Measurements from ENCODE around the gene HSPA14.
"Not testable (repeated sequence)": the region's sequence is repeated elsewhere in the genome, so short reads cannot be mapped to it uniquely, and the experiment has no call there.

Gene HSPA14

GRCh38 chr10:14859043-14859442 is 20.9 kb downstream of the HSPA14 start:
- no peaks in the 10 kb centered on the region for H3K27me3 ChIP-seq (ENCODE audit: low read depth, low read length)
- H3K36me3 ChIP-seq (replicated peaks; ENCODE audit: low read depth, low read length) = peaks cover 6% of the 10 kb centered on the region
- H3K27ac ChIP-seq (ENCODE audit: low read length) = no peak overlapping the region
- TF ChIP-seq EZH2phosphoT487 (IDR thresholded peaks at IDR 0.05; ENCODE audit: low read depth) = no peak
- TF ChIP-seq, protein P1, sequence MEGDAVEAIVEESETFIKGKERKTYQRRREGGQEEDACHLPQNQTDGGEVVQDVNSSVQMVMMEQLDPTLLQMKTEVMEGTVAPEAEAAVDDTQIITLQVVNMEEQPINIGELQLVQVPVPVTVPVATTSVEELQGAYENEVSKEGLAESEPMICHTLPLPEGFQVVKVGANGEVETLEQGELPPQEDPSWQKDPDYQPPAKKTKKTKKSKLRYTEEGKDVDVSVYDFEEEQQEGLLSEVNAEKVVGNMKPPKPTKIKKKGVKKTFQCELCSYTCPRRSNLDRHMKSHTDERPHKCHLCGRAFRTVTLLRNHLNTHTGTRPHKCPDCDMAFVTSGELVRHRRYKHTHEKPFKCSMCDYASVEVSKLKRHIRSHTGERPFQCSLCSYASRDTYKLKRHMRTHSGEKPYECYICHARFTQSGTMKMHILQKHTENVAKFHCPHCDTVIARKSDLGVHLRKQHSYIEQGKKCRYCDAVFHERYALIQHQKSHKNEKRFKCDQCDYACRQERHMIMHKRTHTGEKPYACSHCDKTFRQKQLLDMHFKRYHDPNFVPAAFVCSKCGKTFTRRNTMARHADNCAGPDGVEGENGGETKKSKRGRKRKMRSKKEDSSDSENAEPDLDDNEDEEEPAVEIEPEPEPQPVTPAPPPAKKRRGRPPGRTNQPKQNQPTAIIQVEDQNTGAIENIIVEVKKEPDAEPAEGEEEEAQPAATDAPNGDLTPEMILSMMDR (IDR thresholded peaks at IDR 0.05; ENCODE audit: low read depth, low read length) = no peak
- no peaks in the 10 kb centered on the region for H3K4me1 ChIP-seq (ENCODE audit: low read length)
- H3K4me2 ChIP-seq (ENCODE audit: low read length) = no peak overlapping the region
- no peak overlapping the region for H3K4me3 ChIP-seq (ENCODE audit: low read length)
- H2AFZ ChIP-seq (ENCODE audit: low read depth, low read length) = no peak overlapping the region
- H3K9me3 ChIP-seq (ENCODE audit: insufficient read depth, low read length) = no peaks in the 10 kb centered on the region
- no peaks in the 10 kb centered on the region for H4K20me1 ChIP-seq (ENCODE audit: insufficient read depth, low read length)
- H3K9ac ChIP-seq (ENCODE audit: low read length) = no peak overlapping the region
- H3K79me2 ChIP-seq (ENCODE audit: low read length) = no peaks in the 10 kb centered on the region

DNA sequence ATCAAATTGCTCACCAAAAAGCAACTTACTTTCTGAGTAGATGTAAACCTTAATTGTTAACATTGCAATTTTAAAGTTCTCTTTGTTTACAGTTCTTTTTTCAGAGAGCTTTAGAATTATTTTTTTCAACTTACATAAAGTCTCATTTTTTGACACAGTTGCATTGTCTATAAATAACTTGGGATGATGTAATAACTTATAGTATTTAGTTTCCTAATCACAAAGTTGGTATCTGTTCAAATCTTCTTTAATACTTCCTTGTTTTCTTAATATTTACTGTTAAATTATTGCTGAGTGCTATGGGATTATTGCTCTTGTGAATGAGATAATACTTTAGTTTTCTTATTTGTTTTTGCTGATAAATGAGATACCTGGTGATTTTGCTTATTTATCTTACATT is 21.7 kb downstream of the HSPA14 start:
- Histone ChIP-seq H3K9ac (ENCODE audit: low read length) (no peak overlapping the region), H3K27me3 (ENCODE audit: low read depth, low read length) (no peaks in the 10 kb centered on the region), H3K4me2 (ENCODE audit: low read length) (no peak overlapping the region), H3K4me3 (ENCODE audit: low read length) (no peak overlapping the region), H3K79me2 (ENCODE audit: low read length) (no peaks in the 10 kb centered on the region), H3K36me3 (replicated peaks; ENCODE audit: low read depth, low read length) (peaks cover 4% of the 10 kb centered on the region), H4K20me1 (ENCODE audit: insufficient read depth, low read length) (no peaks in the 10 kb centered on the region), H3K9me3 (ENCODE audit: insufficient read depth, low read length) (no peaks in the 10 kb centered on the region), H3K4me1 (ENCODE audit: low read length) (no peaks in the 10 kb centered on the region), H2AFZ (ENCODE audit: low read depth, low read length) (no peak overlapping the region), H3K27ac (ENCODE audit: low read length) (no peak overlapping the region)
- TF ChIP-seq, protein P1 (IDR thresholded peaks at IDR 0.05; ENCODE audit: low read depth, low read length) = no peak
- no peak for TF ChIP-seq EZH2phosphoT487 (IDR thresholded peaks at IDR 0.05; ENCODE audit: low read depth)

- Histone ChIP-seq H3K27ac (ENCODE audit: low read length) (no peak overlapping the region), H3K9me3 (ENCODE audit: insufficient read depth, low read length) (no peaks in the 10 kb centered on the region), H3K27me3 (ENCODE audit: low read depth, low read length) (no peaks in the 10 kb centered on the region), H3K4me3 (ENCODE audit: low read length) (no peak overlapping the region), H3K4me1 (ENCODE audit: low read length) (no peaks in the 10 kb centered on the region), H2AFZ (ENCODE audit: low read depth, low read length) (no peak overlapping the region), H3K9ac (ENCODE audit: low read length) (no peak overlapping the region), H3K4me2 (ENCODE audit: low read length) (no peak overlapping the region), H3K79me2 (ENCODE audit: low read length) (no peaks in the 10 kb centered on the region), H4K20me1 (ENCODE audit: insufficient read depth, low read length) (no peaks in the 10 kb centered on the region), H3K36me3 (replicated peaks; ENCODE audit: low read depth, low read length) (peaks cover 4% of the 10 kb centered on the region)
- TF ChIP-seq EZH2phosphoT487 (IDR thresholded peaks at IDR 0.05; ENCODE audit: low read depth) = no peak
- TF ChIP-seq, protein P1 (IDR thresholded peaks at IDR 0.05; ENCODE audit: low read depth, low read length) = no peak
These were observed 22.7 kb downstream of the HSPA14 start for GRCh38 chr10:14860791-14861190.

GRCh38 chr10:14864466-14864865 is 26.4 kb downstream of the HSPA14 start:
- H4K20me1 ChIP-seq (ENCODE audit: insufficient read depth, low read length); H3K4me3 ChIP-seq (ENCODE audit: low read length); H3K9ac ChIP-seq (ENCODE audit: low read length); H3K4me1 ChIP-seq (ENCODE audit: low read length); H3K9me3 ChIP-seq (ENCODE audit: insufficient read depth, low read length); H3K36me3 ChIP-seq (replicated peaks; ENCODE audit: low read depth, low read length); H3K4me2 ChIP-seq (ENCODE audit: low read length); H3K27me3 ChIP-seq (ENCODE audit: low read depth, low read length); H3K79me2 ChIP-seq (ENCODE audit: low read length); H2AFZ ChIP-seq (ENCODE audit: low read depth, low read length); H3K27ac ChIP-seq (ENCODE audit: low read length): not testable (repeated sequence)

- H4K20me1 ChIP-seq (ENCODE audit: insufficient read depth, low read length); H3K9me3 ChIP-seq (ENCODE audit: insufficient read depth, low read length); H3K4me3 ChIP-seq (ENCODE audit: low read length); H3K79me2 ChIP-seq (ENCODE audit: low read length); H3K4me2 ChIP-seq (ENCODE audit: low read length); H3K36me3 ChIP-seq (replicated peaks; ENCODE audit: low read depth, low read length); H3K4me1 ChIP-seq (ENCODE audit: low read length); H3K9ac ChIP-seq (ENCODE audit: low read length); H3K27me3 ChIP-seq (ENCODE audit: low read depth, low read length); H3K27ac ChIP-seq (ENCODE audit: low read length); H2AFZ ChIP-seq (ENCODE audit: low read depth, low read length): not testable (repeated sequence)
These were observed 26.8 kb downstream of the HSPA14 start for GRCh38 chr10:14864871-14865270.

Data from OCI-LY3 (cell line).